OCI-LY1 (cell line): ENCODE measurements around the gene MICAL2.

Experiments used
- CTCF ChIP-seq: fragments of 200-600 bp; sonication (generic), shearing (Covaris generic); IDR thresholded peaks from 2 replicates; pipeline ENCODE4 v1.5.1; 2017; ENCODE audit warnings: mild to moderate bottlenecking, antibody characterized with exemption, low read length, moderate library complexity, mixed read lengths
- EZH2 ChIP-seq: fragments of 200-600 bp; sonication (generic), shearing (Covaris generic); IDR thresholded peaks from 2 replicates; pipeline ENCODE4 v1.8.0; 2017; ENCODE audit warnings: borderline replicate concordance, mixed run types, mild to moderate bottlenecking, antibody characterized with exemption, low read length, moderate library complexity, mixed read lengths

- no peak for TF ChIP-seq CTCF
- TF ChIP-seq EZH2: no peak
These were observed 1.4 kb upstream of the MICAL2 start for GRCh38 chr11:12108875-12109453.
